ENCODE measurements around the gene KHNYN.

Gene KHNYN

GRCh38 chr14:24415421-24416253, 14.1 kb upstream of the KHNYN start:
- in situ Hi-C loops (cut with MboI; ENCODE audit: low sequenced_read_pairs, unreplicated experiment): no loop called here
- no peak for DNase-seq (ENCODE audit: low spot score)
- TF ChIP-seq, protein P1, sequence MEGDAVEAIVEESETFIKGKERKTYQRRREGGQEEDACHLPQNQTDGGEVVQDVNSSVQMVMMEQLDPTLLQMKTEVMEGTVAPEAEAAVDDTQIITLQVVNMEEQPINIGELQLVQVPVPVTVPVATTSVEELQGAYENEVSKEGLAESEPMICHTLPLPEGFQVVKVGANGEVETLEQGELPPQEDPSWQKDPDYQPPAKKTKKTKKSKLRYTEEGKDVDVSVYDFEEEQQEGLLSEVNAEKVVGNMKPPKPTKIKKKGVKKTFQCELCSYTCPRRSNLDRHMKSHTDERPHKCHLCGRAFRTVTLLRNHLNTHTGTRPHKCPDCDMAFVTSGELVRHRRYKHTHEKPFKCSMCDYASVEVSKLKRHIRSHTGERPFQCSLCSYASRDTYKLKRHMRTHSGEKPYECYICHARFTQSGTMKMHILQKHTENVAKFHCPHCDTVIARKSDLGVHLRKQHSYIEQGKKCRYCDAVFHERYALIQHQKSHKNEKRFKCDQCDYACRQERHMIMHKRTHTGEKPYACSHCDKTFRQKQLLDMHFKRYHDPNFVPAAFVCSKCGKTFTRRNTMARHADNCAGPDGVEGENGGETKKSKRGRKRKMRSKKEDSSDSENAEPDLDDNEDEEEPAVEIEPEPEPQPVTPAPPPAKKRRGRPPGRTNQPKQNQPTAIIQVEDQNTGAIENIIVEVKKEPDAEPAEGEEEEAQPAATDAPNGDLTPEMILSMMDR (IDR thresholded peaks at IDR 0.05; ENCODE audit: borderline replicate concordance, control extremely low read depth, extremely low read depth, insufficient read depth, missing control alignments): no peak

DNA sequence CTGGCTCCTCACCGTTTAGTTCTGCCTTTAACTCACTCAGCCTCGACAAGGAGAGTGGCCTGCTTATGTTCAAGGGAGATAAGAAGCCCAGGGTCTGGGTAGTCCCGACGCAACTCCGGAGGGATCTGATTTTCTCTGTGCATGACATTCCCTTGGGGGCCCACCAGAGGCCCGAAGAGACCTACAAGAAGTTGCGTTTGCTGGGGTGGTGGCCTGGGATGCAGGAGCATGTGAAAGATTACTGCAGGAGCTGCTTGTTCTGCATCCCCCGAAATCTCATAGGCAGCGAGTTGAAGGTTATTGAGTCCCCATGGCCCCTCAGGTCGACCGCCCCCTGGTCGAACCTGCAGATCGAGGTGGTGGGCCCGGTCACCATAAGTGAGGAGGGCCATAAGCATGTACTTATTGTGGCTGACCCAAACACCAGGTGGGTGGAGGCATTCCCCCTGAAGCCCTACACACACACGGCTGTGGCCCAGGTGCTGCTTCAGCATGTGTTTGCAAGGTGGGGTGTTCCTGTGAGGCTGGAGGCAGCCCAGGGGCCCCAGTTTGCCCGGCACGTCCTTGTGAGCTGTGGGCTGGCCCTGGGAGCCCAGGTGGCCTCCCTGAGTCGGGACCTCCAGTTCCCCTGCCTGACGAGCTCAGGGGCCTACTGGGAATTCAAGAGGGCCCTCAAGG, 13.4 kb upstream of the KHNYN start:
- in situ Hi-C loops (cut with MboI; ENCODE audit: low sequenced_read_pairs, unreplicated experiment): no loop called here

DNA sequence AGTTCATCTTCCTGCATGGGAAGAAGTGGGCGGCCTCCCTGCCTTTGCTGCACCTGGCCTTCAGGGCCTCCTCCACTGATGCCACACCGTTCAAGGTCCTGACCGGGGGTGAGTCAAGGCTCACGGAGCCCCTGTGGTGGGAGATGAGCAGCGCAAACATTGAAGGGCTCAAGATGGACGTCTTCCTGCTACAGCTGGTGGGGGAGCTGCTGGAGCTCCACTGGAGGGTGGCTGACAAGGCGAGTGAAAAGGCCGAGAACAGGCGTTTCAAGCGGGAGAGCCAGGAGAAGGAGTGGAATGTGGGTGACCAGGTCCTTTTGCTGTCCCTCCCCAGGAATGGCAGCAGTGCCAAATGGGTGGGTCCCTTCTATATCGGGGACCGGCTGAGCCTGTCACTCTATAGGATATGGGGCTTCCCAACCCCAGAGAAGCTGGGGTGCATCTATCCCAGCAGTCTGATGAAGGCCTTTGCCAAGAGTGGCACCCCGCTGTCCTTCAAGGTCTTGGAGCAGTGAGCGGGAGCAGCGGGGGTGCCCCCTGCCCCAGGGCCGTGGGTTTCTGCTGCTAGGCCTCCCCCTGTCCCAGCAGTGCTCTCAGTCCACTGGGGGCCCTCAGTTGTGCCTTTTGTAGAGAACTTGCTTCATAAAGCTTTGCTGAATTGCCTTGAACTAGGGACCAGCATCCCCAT, 12.7 kb upstream of the KHNYN start:
- in situ Hi-C loops (cut with MboI; ENCODE audit: low sequenced_read_pairs, unreplicated experiment): no loop called here
- DNase-seq (ENCODE audit: low spot score): no peak
- TF ChIP-seq, protein P1 (IDR thresholded peaks at IDR 0.05; ENCODE audit: borderline replicate concordance, control extremely low read depth, extremely low read depth, insufficient read depth, missing control alignments): no peak

More for the DNA sequence above, 13.4 kb upstream of the KHNYN start:
- TF ChIP-seq, protein P1 (IDR thresholded peaks at IDR 0.05; ENCODE audit: borderline replicate concordance, control extremely low read depth, extremely low read depth, insufficient read depth, missing control alignments): no peak
- DNase-seq (ENCODE audit: low spot score): no peak

- DNase-seq (ENCODE audit: low spot score): no peak
- TF ChIP-seq, protein P1 (IDR thresholded peaks at IDR 0.05; ENCODE audit: borderline replicate concordance, control extremely low read depth, extremely low read depth, insufficient read depth, missing control alignments): no peak
- in situ Hi-C loops (cut with MboI; ENCODE audit: low sequenced_read_pairs, unreplicated experiment): no loop called here
These were observed 11.8 kb upstream of the KHNYN start for GRCh38 chr14:24417832-24418491.

DNA sequence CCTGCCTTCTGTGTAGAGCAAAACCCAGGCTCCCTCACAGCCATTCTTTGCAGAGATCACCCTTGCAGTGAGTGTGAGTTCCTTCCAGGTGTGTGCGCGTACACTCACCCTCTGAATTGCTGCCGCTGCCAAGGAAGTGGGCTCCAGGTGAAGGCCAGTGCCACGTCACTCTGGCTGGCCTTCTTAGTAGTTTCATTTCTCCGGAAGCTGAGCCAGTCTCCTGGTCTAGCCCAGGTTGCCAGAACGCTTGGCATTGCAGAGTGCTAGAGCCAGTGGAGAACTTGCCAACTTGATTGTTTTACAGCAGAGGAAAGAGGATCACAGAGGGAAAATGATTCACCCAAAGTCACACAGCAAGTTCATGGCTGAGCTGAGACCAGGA, 11.3 kb upstream of the KHNYN start:
- no peak for DNase-seq (ENCODE audit: low spot score)
- TF ChIP-seq, protein P1 (IDR thresholded peaks at IDR 0.05; ENCODE audit: borderline replicate concordance, control extremely low read depth, extremely low read depth, insufficient read depth, missing control alignments): no peak
- in situ Hi-C loops (cut with MboI; ENCODE audit: low sequenced_read_pairs, unreplicated experiment): no loop called here

- TF ChIP-seq, protein P1 (IDR thresholded peaks at IDR 0.05; ENCODE audit: borderline replicate concordance, control extremely low read depth, extremely low read depth, insufficient read depth, missing control alignments): no peak
- no peak for DNase-seq (ENCODE audit: low spot score)
- in situ Hi-C loops (cut with MboI; ENCODE audit: low sequenced_read_pairs, unreplicated experiment): no loop called here
These were observed 7.5 kb upstream of the KHNYN start for GRCh38 chr14:24422261-24422660.
